Panc1 (cell line): ENCODE data around the gene RSPO3.

Experiments used
- POLR2AphosphoS5 ChIP-seq: IDR thresholded peaks from 2 replicates; pipeline ENCODE4 v1.6.1; 2012; ENCODE audit warnings: mild to moderate bottlenecking, low read depth, low read length, moderate library complexity
- SIN3A ChIP-seq: IDR thresholded peaks from 2 replicates; pipeline ENCODE4 v1.6.1; 2012; ENCODE audit warnings: low read depth, mild to moderate bottlenecking, low read length, moderate library complexity, borderline replicate concordance; ENCODE audit not compliant: insufficient read depth
- TCF7L2 ChIP-seq: IDR thresholded peaks from 2 replicates; pipeline ENCODE4 v1.6.1; 2011; ENCODE audit warnings: mild to moderate bottlenecking, low read depth, low read length, inconsistent platforms
- TF ChIP-seq, protein P1 (sequence below): fragments of 450-650 bp; IDR thresholded peaks from 2 replicates; pipeline ENCODE4 v1.5.1; 2017; ENCODE audit warnings: mild to moderate bottlenecking

DNA sequence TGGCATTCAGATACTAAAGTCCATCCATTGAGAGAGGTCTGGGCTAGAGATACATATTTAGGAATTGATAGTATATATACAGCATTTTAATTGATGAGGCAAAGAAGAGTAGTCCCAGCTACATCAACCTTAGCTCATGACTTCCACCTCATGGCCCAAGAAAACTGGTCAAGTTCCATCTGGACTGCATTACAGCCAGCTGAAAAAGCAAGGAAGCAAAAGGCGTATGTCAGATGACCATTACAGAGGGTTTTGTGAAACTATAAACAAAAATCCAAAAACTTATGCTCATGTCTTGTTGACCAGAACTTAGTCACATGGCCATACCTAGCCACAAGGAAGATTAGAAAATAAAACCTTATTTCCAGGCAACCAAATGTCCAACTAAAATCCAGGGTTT lies 101.4 kb downstream of the RSPO3 start:
- TF ChIP-seq, protein P1, sequence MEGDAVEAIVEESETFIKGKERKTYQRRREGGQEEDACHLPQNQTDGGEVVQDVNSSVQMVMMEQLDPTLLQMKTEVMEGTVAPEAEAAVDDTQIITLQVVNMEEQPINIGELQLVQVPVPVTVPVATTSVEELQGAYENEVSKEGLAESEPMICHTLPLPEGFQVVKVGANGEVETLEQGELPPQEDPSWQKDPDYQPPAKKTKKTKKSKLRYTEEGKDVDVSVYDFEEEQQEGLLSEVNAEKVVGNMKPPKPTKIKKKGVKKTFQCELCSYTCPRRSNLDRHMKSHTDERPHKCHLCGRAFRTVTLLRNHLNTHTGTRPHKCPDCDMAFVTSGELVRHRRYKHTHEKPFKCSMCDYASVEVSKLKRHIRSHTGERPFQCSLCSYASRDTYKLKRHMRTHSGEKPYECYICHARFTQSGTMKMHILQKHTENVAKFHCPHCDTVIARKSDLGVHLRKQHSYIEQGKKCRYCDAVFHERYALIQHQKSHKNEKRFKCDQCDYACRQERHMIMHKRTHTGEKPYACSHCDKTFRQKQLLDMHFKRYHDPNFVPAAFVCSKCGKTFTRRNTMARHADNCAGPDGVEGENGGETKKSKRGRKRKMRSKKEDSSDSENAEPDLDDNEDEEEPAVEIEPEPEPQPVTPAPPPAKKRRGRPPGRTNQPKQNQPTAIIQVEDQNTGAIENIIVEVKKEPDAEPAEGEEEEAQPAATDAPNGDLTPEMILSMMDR: no peak
- TF ChIP-seq TCF7L2: no peak
- TF ChIP-seq POLR2AphosphoS5: no peak
- TF ChIP-seq SIN3A: no peak
